ENCODE results near the gene PIK3R3. TPM values are rescaled to one million over a fixed set of nuclear protein-coding genes. Genes with fewer than 3 reads are reported as not detected.

Gene PIK3R3
- total RNA-seq, 1 experiment from 2014 or later, result 12.4 TPM

- H3K27me3 ChIP-seq (ENCODE audit: insufficient read depth, low read length), result no peaks in the 10 kb centered on the region
- no peaks in the 10 kb centered on the region for H3K9me3 ChIP-seq (ENCODE audit: control insufficient read depth, low read depth, low read length)
- no peaks in the 10 kb centered on the region; the same call in 1 of the 2 replicates for H3K4me1 ChIP-seq (ENCODE audit: insufficient read depth, low read length)
- H3K79me1 ChIP-seq (ENCODE audit: insufficient read depth, low read depth, low read length, poor library complexity, severe bottlenecking), result no peaks in the 10 kb centered on the region
- H2BK15ac ChIP-seq (ENCODE audit: low read depth, low read length), result no peak overlapping the region
- H3K9ac ChIP-seq (ENCODE audit: extremely low read depth, insufficient read length, low read length), result no peak overlapping the region
- H3K27me3 Mint-ChIP-seq (ENCODE audit: low read depth), result no peaks in the 10 kb centered on the region
- no peak for DNase-seq
- H3K14ac ChIP-seq (ENCODE audit: insufficient read depth, low read length), result no peak overlapping the region
- no peaks in the 10 kb centered on the region for H4K20me1 ChIP-seq (ENCODE audit: control insufficient read depth, insufficient read depth, insufficient read length)
- no peak for TF ChIP-seq CTCF (conservative IDR thresholded peaks at IDR 0.05)
- no peak overlapping the region for H4K5ac ChIP-seq (ENCODE audit: insufficient read length, low read depth, low read length)
- no peak overlapping the region for H3T11ph ChIP-seq (ENCODE audit: low read length)
- no peaks in the 10 kb centered on the region; a peak in 1 of 5 replicates for H3K9me3 Mint-ChIP-seq
- WGBS (ENCODE audit: extremely low coverage, insufficient read length, low lambda C conversion rate), result no CpG with 5 or more reads among the region's 1 CpG
- H3K4me3 Mint-ChIP-seq, result no peak overlapping the region
- no peak overlapping the region for H2BK120ac ChIP-seq (ENCODE audit: low read depth, low read length, poor library complexity, severe bottlenecking)
- H3K4me2 ChIP-seq (ENCODE audit: insufficient read depth, insufficient read length, low read length), result no peak overlapping the region
- H3K23me2 ChIP-seq (ENCODE audit: insufficient read length, low read depth, low read length, poor library complexity, severe bottlenecking), result no peaks in the 10 kb centered on the region
- no peak overlapping the region for H3K23ac ChIP-seq (ENCODE audit: insufficient read length, low read depth, low read length)
- H3K4me1 Mint-ChIP-seq, result peaks cover 2 to 4% of the 10 kb centered on the region in 2 experiments
- H2BK12ac ChIP-seq (ENCODE audit: insufficient read length, low read depth, low read length), result no peak overlapping the region
- H3K18ac ChIP-seq (ENCODE audit: insufficient read length, low read depth, low read length), result no peak overlapping the region
- H2BK5ac ChIP-seq (ENCODE audit: insufficient read length, low read length), result no peak overlapping the region
- H3K79me2 ChIP-seq (ENCODE audit: insufficient read depth, low read length), result no peaks in the 10 kb centered on the region
- no peak overlapping the region for H3K4ac ChIP-seq (ENCODE audit: low read depth, low read length)
- H3K56ac ChIP-seq (ENCODE audit: insufficient read length, low read depth, low read length), result no peak overlapping the region
- H4K8ac ChIP-seq (replicated peaks; ENCODE audit: insufficient read length, low read depth, low read length), result no peak overlapping the region
- no peak overlapping the region for H2BK20ac ChIP-seq (ENCODE audit: low read depth, low read length, poor library complexity, severe bottlenecking)
- H2AFZ ChIP-seq (ENCODE audit: low read length), result no peak overlapping the region
- no peak overlapping the region for H4K91ac ChIP-seq (ENCODE audit: insufficient read length, low read depth, low read length)
- H3K27ac Mint-ChIP-seq, result no peak overlapping the region
- H3K36me3 Mint-ChIP-seq (ENCODE audit: insufficient read depth in 1 of 3, low read depth in 3 of 3), result no peaks in the 10 kb centered on the region; a peak in 1 of 7 replicates
- no peak overlapping the region for H3K27ac ChIP-seq (ENCODE audit: insufficient read length, low read depth, low read length)
- H2AK5ac ChIP-seq (ENCODE audit: insufficient read length, low read length), result no peak overlapping the region
Measured at GRCh38 chr1:46153732-46154131, 21.3 kb upstream of the PIK3R3 start.

Measured in H9 (cell line).